Measurements from ENCODE around the gene LUZP1. TPM values are rescaled to one million over a fixed set of nuclear protein-coding genes. Genes with fewer than 3 reads are reported as not detected.
"Not testable (repeated sequence)": the region's sequence is repeated elsewhere in the genome, so short reads cannot be mapped to it uniquely, and the experiment has no call there.

The LUZP1 gene
- total and polyA plus RNA-seq, 11 donors, result 6.1 to 42.3 (median 30.0) TPM

DNA sequence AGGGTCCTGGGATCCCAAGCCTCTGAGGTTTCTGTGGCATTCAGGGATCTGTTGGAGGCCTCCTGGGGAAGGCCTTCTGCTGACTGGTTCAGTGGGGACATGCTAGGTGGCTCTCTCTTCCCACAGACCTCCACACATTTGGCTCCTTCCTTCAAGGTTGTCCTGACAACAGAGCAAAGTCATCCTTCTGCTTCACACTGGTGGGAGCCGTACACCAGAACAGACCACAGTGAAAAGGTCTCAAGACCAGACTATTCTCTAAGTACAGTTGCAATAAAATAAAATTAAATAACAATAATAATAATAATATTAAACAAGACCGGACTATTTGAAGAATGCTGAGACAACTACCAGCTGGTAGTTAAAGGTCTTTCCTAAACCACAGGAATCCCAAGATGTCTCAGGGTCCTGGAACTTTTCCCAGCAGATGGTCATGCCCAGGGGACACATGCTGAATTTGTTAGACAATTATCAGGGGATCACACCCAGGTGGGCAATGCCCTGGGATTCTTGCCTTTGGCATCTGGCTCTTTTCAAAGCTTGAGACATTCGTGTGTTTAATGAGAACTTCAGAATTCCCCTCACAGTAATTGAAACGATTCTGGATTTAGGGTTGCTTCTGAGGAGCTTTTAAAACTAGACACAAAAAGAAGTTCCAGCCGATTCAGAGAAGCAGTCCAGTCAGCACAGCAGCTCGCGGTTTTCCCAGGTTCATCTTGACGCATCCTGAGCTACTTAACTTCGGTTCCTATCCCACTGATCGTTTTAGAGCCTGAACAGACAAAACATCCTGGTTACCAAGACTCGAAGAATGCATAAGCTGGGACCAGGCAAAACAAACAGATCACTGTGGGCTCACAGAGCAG is 25.7 kb upstream of the LUZP1 start:
- Histone ChIP-seq H3K9me3 (no peaks in the 10 kb centered on the region), H3K4me3 (no peak overlapping the region), H3K27ac (no peak overlapping the region), H3K4me1 (no peaks in the 10 kb centered on the region), H3K27me3 (no peaks in the 10 kb centered on the region), H3K36me3 (no peaks in the 10 kb centered on the region)
- ATAC-seq, result no peak
- DNase-seq, result no peak
- intact Hi-C loops (cut with DNase I), result loop anchor here in 1 of 10 donors (2.0 kb wide), 1 partner anchor 36 kb away; no protein-coding TSS in a partner anchor
- no peak for TF ChIP-seq POLR2A (IDR thresholded peaks at IDR 0.05)
- TF ChIP-seq, protein P1, sequence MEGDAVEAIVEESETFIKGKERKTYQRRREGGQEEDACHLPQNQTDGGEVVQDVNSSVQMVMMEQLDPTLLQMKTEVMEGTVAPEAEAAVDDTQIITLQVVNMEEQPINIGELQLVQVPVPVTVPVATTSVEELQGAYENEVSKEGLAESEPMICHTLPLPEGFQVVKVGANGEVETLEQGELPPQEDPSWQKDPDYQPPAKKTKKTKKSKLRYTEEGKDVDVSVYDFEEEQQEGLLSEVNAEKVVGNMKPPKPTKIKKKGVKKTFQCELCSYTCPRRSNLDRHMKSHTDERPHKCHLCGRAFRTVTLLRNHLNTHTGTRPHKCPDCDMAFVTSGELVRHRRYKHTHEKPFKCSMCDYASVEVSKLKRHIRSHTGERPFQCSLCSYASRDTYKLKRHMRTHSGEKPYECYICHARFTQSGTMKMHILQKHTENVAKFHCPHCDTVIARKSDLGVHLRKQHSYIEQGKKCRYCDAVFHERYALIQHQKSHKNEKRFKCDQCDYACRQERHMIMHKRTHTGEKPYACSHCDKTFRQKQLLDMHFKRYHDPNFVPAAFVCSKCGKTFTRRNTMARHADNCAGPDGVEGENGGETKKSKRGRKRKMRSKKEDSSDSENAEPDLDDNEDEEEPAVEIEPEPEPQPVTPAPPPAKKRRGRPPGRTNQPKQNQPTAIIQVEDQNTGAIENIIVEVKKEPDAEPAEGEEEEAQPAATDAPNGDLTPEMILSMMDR (IDR thresholded peaks at IDR 0.05), result no peak
- WGBS, 4 donors, result 64 to 77% (median 72%) methylated on average over 11 of the region's 11 CpGs

- Histone ChIP-seq H3K9me3 (no peaks in the 10 kb centered on the region), H3K4me3 (no peak overlapping the region), H3K36me3 (no peaks in the 10 kb centered on the region), H3K4me1 (no peaks in the 10 kb centered on the region), H3K27ac (no peak overlapping the region), H3K27me3 (no peaks in the 10 kb centered on the region)
- DNase-seq (no peak), ATAC-seq (no peak)
- no peak for TF ChIP-seq POLR2A (IDR thresholded peaks at IDR 0.05)
- TF ChIP-seq, protein P1 (IDR thresholded peaks at IDR 0.05), result no peak
- 92 to 96% (median 94%) methylated on average over 24 to 27 of the region's 27 CpGs for WGBS, 4 donors
- intact Hi-C loops (cut with DNase I), result loop anchor here in 1 of 10 donors (2.0 kb wide), 1 partner anchor 37 kb away; no protein-coding TSS in a partner anchor
Measured at GRCh38 chr1:23193391-23194118, 24.9 kb upstream of the LUZP1 start.

DNA sequence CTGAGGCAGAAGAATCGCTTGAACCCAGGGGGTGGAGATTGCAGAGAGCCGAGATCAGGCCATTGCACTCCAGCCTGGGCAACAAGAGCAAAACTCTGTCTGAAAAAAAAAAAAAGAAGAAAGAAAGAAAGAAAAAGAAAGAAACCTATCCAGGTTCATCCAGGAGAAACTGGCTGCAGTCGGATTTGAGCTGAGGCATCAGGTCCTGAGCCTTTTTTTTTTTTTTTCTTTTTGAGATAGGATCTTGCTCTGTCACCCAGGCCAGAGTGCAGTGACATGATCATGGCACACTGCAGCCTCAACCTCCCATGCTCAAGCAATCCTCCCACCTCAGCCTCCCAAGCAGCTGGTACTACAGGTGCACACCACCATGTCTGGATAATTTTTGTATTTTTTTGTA is 22.5 kb upstream of the LUZP1 start:
- intact Hi-C loops (cut with DNase I), result no loop called here
- Histone ChIP-seq H3K27me3 (no peaks in the 10 kb centered on the region), H3K9me3 (no peaks in the 10 kb centered on the region), H3K4me3 (no peak overlapping the region), H3K27ac (no peak overlapping the region), H3K36me3 (no peaks in the 10 kb centered on the region), H3K4me1 (no peaks in the 10 kb centered on the region)
- 91 to 96% (median 95%) methylated on average over 3 of the region's 3 CpGs for WGBS, 4 donors
- ATAC-seq, result no peak
- TF ChIP-seq POLR2A (IDR thresholded peaks at IDR 0.05), result no peak
- TF ChIP-seq, protein P1 (IDR thresholded peaks at IDR 0.05), result no peak
- no peak for DNase-seq

DNA sequence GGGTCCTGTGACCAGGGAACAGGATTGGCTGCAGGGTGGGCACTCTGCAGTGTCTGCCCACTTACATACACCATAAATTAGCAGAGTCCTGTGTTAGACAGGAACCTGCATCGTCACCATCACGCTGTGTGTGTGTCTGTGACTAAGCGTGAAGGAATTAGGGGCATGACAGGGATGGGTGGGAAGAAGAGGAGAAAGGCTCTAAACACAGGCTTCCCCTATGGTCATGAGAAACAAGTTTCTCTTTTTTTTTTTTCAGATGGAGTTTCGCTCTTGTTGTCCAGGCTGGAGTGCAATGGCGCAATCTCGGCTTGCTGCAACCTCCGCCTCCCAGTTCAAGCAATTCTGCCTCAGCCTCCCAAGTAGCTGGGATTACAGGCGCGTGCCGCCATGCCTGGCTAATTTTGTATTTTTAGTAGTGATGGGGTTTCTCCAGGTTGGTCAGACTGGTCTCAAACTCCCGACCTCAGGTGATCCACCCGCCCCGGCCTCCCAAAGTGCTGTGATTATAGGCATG is 20.3 kb upstream of the LUZP1 start:
- not testable (repeated sequence) for DNase-seq, H3K36me3 ChIP-seq, H3K4me3 ChIP-seq, H3K27me3 ChIP-seq, H3K9me3 ChIP-seq, ATAC-seq, H3K27ac ChIP-seq, H3K4me1 ChIP-seq
- 95 to 97% (median 95%) methylated on average over 13 of the region's 13 CpGs for WGBS, 4 donors
- intact Hi-C loops (cut with DNase I), result loop anchor here in 5 of 10 donors (5.0 to 10.0 kb wide), 3 partner anchors 212 to 217 kb away; partner anchors contain the start of gene LACTBL1 (in 2 of the 5)
